Neural progenitor cell (in vitro differentiated cells): ENCODE results near the gene CHPF. TPM values are rescaled to one million over a fixed set of nuclear protein-coding genes. Genes with fewer than 3 reads are reported as not detected.

Experiments used
- DNase-seq: peaks from one replicate; pipeline ENCODE4 v3.0.0-alpha.2; 2016; ENCODE audit warnings: low spot score
- H2AFZ ChIP-seq: fragments of 200-600 bp; sonication (generic); replicated peaks from 2 replicates; pipeline ENCODE4 v1.6.1; 2016; ENCODE audit warnings: antibody characterized with exemption
- H3F3A ChIP-seq: fragments of 200-600 bp; sonication (generic); 2 replicates; pipeline ENCODE4 v1.6.1; 2016; ENCODE audit warnings: antibody characterized with exemption, low read depth
- H3K27ac ChIP-seq: fragments of 200-600 bp; sonication (generic); 2 replicates; pipeline ENCODE4 v1.5.1; 2016; ENCODE audit warnings: mild to moderate bottlenecking
- H3K27me3 ChIP-seq: fragments of 200-600 bp; sonication (generic); 2 replicates; pipeline ENCODE4 v1.6.1; 2016; ENCODE audit warnings: mild to moderate bottlenecking, moderate library complexity
- H3K36me3 ChIP-seq: fragments of 200-600 bp; sonication (generic); 2 replicates; pipeline ENCODE4 v1.5.1; 2016
- H3K4me1 ChIP-seq: fragments of 200-600 bp; sonication (generic); 2 replicates; pipeline ENCODE4 v1.6.1; 2016; ENCODE audit warnings: mixed run types
- H3K4me2 ChIP-seq: fragments of 200-600 bp; sonication (generic); 2 replicates; pipeline ENCODE4 v1.6.1; 2016
- H3K4me3 ChIP-seq: fragments of 200-600 bp; sonication (generic); 2 replicates; pipeline ENCODE4 v1.5.1; 2016
- H3K79me2 ChIP-seq: fragments of 200-600 bp; sonication (generic); 2 replicates; pipeline ENCODE4 v1.6.1; 2016; ENCODE audit warnings: low read depth
- H3K9ac ChIP-seq: fragments of 200-600 bp; sonication (generic); 2 replicates; pipeline ENCODE4 v1.6.1; 2016
- H3K9me3 ChIP-seq: fragments of 200-600 bp; sonication (generic); 2 replicates; pipeline ENCODE4 v1.5.1; 2016; ENCODE audit warnings: low read depth
- H4K20me1 ChIP-seq: fragments of 200-600 bp; sonication (generic); 2 replicates; pipeline ENCODE4 v1.6.1; 2016; ENCODE audit warnings: low read depth
- H3K27ac Mint-ChIP-seq: 3 replicates; pipeline ENCODE4 v1.8.0; 2021; ENCODE audit warnings: mixed read lengths
- H3K27me3 Mint-ChIP-seq: 2 replicates; pipeline ENCODE4 v1.8.0; 2022; ENCODE audit warnings: low read depth, mild to moderate bottlenecking, inconsistent platforms, moderate library complexity, mixed read lengths; ENCODE audit not compliant: insufficient read depth
- H3K36me3 Mint-ChIP-seq: 3 replicates; pipeline ENCODE4 v1.8.0; 2021; ENCODE audit warnings: mixed read lengths
- H3K4me1 Mint-ChIP-seq: 3 replicates; pipeline ENCODE4 v1.8.0; 2021; ENCODE audit warnings: mixed read lengths
- H3K4me3 Mint-ChIP-seq: 3 replicates; pipeline ENCODE4 v1.8.0; 2021; ENCODE audit warnings: mild to moderate bottlenecking, moderate library complexity, mixed read lengths
- H3K9me3 Mint-ChIP-seq: 3 replicates; pipeline ENCODE4 v1.8.0; 2020; ENCODE audit warnings: mixed read lengths
- EZH2 ChIP-seq: fragments of 200-600 bp; sonication (generic); IDR thresholded peaks from 2 replicates; pipeline ENCODE4 v1.6.1; 2017; ENCODE audit warnings: antibody characterized with exemption, mild to moderate bottlenecking, moderate library complexity
- EZH2phosphoT487 ChIP-seq: fragments of 200-600 bp; sonication (generic); IDR thresholded peaks from 2 replicates; pipeline ENCODE4 v1.6.1; 2017; ENCODE audit warnings: antibody characterized with exemption
- total RNA-seq: library from RNA; depleted of rRNA; stranded (reverse); fragments of >200 nt; gene quantifications from 2 replicates; pipeline ENCODE4 v1.2.3, GENCODE V29; 2015; ENCODE audit warnings: low replicate concordance
- TF ChIP-seq, protein P1 (sequence below): fragments of 200-600 bp; sonication (generic); IDR thresholded peaks from 2 replicates; pipeline ENCODE4 v1.5.1; 2017; ENCODE audit warnings: antibody characterized with exemption, mild to moderate bottlenecking

CHPF gene
- total RNA-seq, 1 donor from 2014 or later, result 6.7 TPM

DNA sequence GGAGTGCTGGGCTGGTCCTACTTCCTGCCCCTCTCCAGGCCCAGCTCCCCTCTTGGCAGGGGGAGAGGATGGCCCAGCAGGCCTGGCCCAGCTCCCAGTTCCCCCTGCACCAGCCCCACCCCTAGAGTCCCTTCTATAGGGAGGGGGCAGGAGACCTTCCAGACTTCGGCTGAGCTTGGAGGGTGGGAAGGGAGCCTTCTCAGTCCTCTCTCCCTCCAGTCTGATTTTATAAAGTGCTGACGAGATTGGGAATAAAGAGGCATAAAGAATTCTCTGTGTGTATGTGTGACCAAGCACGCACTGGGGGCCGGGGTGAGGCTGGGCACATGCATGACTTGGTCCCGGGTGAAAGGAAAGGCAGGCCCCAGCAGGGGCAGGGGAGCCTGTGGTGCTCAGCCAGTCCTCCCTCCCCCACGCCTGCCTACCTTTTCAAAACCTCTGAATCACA is 5.1 kb downstream of the CHPF start:
- no peaks in the 10 kb centered on the region for H3K79me2 ChIP-seq
- no peak overlapping the region for H3K9ac ChIP-seq
- H4K20me1 ChIP-seq, result peaks cover 11% of the 10 kb centered on the region
- H3K4me2 ChIP-seq, result peak overlapping the region; percentile 54
- H3K27me3 ChIP-seq, result peaks cover 13% of the 10 kb centered on the region
- peaks cover 25% of the 10 kb centered on the region for H3K4me1 ChIP-seq
- Mint-ChIP-seq H3K4me3 (peak overlapping the region; percentile 59), H3K27me3 (peaks cover 11% of the 10 kb centered on the region), H3K4me1 (peaks cover 36% of the 10 kb centered on the region), H3K27ac (peak overlapping the region; percentile 94), H3K36me3 (peaks cover 9% of the 10 kb centered on the region), H3K9me3 (no peaks in the 10 kb centered on the region)
- no peaks in the 10 kb centered on the region for H3K9me3 ChIP-seq
- H3K27ac ChIP-seq, result no peak overlapping the region
- no peak for DNase-seq
- TF ChIP-seq EZH2phosphoT487, result no peak
- H3K4me3 ChIP-seq, result no peak overlapping the region
- H2AFZ ChIP-seq, result no peak overlapping the region
- peaks cover 12% of the 10 kb centered on the region for H3F3A ChIP-seq
- H3K36me3 ChIP-seq, result no peaks in the 10 kb centered on the region

DNA sequence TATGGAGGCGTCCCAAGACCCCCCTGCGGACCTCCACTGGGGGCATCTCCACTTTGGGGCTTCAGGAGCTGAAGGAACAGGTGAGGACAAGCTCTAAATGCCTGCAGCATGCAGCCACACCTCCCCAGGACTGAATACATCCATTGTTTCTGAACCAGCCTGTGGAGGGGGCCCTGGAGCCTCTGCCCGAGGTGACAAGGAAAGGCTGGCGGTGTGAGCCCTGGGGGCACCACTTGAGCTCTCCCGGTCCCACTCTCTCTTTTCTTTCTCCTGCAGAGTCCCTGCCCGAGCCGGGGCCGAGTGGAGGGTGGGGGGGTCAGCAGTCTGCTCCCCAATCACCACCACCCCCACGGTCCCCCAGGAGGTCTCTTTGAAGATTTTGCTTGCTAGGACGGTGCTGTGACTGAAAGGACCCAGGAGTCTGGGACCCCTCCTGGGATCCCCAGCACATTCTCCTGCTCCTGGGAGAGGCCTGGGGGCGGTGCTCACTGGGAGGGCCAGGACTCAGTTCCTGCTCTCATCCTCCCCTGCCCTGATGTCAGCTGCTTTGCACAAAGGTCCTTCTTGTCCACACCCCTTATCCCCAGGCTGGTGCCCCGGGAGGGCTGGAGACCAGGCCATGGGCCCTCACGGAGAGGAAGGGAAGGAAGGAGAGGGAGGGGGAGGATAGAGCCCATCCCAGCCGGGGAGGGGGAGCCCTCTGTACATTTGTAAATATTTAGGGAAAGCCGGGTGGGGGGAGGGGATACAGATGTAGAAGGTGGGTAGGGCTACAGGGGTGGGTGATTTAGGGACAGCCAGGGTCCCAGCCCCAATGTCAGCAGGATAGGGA is 5.7 kb downstream of the CHPF start:
- Mint-ChIP-seq H3K4me1 (peaks cover 36% of the 10 kb centered on the region), H3K9me3 (no peaks in the 10 kb centered on the region), H3K36me3 (peaks cover 9% of the 10 kb centered on the region), H3K27me3 (peaks cover 11% of the 10 kb centered on the region), H3K4me3 (no peak overlapping the region), H3K27ac (no peak overlapping the region)
- Histone ChIP-seq H3K36me3 (no peaks in the 10 kb centered on the region), H3K4me2 (peak overlapping the region; percentile 54), H3K79me2 (no peaks in the 10 kb centered on the region), H3K9me3 (no peaks in the 10 kb centered on the region), H3K27ac (no peak overlapping the region), H3K4me1 (peaks cover 25% of the 10 kb centered on the region), H2AFZ (no peak overlapping the region), H4K20me1 (peaks cover 11% of the 10 kb centered on the region), H3F3A (peaks cover 5% of the 10 kb centered on the region), H3K4me3 (no peak overlapping the region), H3K27me3 (peaks cover 11% of the 10 kb centered on the region), H3K9ac (no peak overlapping the region)
- TF ChIP-seq EZH2, result no peak
- TF ChIP-seq, protein P1, sequence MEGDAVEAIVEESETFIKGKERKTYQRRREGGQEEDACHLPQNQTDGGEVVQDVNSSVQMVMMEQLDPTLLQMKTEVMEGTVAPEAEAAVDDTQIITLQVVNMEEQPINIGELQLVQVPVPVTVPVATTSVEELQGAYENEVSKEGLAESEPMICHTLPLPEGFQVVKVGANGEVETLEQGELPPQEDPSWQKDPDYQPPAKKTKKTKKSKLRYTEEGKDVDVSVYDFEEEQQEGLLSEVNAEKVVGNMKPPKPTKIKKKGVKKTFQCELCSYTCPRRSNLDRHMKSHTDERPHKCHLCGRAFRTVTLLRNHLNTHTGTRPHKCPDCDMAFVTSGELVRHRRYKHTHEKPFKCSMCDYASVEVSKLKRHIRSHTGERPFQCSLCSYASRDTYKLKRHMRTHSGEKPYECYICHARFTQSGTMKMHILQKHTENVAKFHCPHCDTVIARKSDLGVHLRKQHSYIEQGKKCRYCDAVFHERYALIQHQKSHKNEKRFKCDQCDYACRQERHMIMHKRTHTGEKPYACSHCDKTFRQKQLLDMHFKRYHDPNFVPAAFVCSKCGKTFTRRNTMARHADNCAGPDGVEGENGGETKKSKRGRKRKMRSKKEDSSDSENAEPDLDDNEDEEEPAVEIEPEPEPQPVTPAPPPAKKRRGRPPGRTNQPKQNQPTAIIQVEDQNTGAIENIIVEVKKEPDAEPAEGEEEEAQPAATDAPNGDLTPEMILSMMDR, result peak; percentile 12
- no peak for DNase-seq

DNA sequence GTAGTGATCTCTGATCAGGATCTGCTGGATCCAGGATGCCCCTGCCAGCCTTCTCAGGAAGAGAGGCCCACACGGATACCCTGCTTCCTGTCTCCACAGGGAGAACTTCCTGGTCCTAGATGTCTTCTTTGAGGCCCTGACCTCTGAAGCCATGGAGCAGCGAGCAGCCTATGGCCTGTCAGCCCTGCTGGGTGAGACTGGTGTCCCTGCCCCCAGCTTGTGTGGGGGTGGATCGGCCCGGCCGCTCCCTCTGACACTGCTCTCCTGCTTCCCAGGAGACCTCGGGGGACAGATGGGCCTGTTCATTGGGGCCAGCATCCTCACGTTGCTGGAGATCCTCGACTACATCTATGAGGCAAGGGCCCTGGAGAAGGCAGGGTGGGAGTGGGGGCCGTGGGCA is 6.6 kb downstream of the CHPF start:
- no peak overlapping the region for H3K4me2 ChIP-seq
- H3F3A ChIP-seq, result no peaks in the 10 kb centered on the region
- TF ChIP-seq EZH2phosphoT487, result no peak
- no peak for TF ChIP-seq EZH2
- TF ChIP-seq, protein P1, result no peak
- no peak for DNase-seq
- Mint-ChIP-seq H3K27ac (peak overlapping the region; percentile 63), H3K36me3 (peaks cover 9% of the 10 kb centered on the region), H3K4me1 (peaks cover 29% of the 10 kb centered on the region), H3K27me3 (peaks cover 4% of the 10 kb centered on the region), H3K9me3 (no peaks in the 10 kb centered on the region), H3K4me3 (no peak overlapping the region)
- no peak overlapping the region for H3K27ac ChIP-seq
- no peak overlapping the region for H3K9ac ChIP-seq
- H3K4me1 ChIP-seq, result peaks cover 18% of the 10 kb centered on the region
- H3K9me3 ChIP-seq, result no peaks in the 10 kb centered on the region
- no peak overlapping the region for H2AFZ ChIP-seq
- peaks cover 4% of the 10 kb centered on the region for H4K20me1 ChIP-seq
- no peaks in the 10 kb centered on the region for H3K36me3 ChIP-seq
- peaks cover 2% of the 10 kb centered on the region for H3K27me3 ChIP-seq
- H3K79me2 ChIP-seq, result no peaks in the 10 kb centered on the region
- H3K4me3 ChIP-seq, result no peak overlapping the region

DNA sequence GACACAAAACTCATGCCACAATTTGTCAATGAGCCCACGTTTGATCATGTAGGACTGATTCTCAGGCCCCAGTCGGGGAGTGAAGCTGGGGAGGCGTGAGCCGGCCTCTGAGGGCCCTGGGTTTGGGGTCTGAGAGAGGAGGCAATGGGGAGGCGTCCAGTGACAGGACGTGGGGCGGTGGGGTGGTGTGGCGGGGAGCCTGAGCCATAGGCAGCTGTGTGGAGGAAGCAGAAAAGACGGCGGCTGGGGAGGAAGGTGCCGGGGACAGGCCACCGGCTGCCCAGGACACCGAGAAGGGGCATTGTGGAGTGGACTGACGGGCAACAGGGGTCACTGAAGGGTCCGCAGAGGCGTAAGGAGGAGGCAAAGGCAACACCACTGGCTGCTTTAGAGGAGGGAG is 7.2 kb downstream of the CHPF start:
- peaks cover 17% of the 10 kb centered on the region for H3K4me1 ChIP-seq
- Mint-ChIP-seq H3K9me3 (no peaks in the 10 kb centered on the region), H3K36me3 (peaks cover 9% of the 10 kb centered on the region), H3K27ac (no peak overlapping the region), H3K4me1 (peaks cover 29% of the 10 kb centered on the region), H3K4me3 (no peak overlapping the region), H3K27me3 (peaks cover 6% of the 10 kb centered on the region)
- H3F3A ChIP-seq, result no peaks in the 10 kb centered on the region
- DNase-seq, result no peak
- no peak overlapping the region for H3K27ac ChIP-seq
- no peaks in the 10 kb centered on the region for H3K9me3 ChIP-seq
- H3K27me3 ChIP-seq, result no peaks in the 10 kb centered on the region
- H3K4me2 ChIP-seq, result no peak overlapping the region
- H4K20me1 ChIP-seq, result peaks cover 4% of the 10 kb centered on the region
- no peak overlapping the region for H3K9ac ChIP-seq
- H3K36me3 ChIP-seq, result no peaks in the 10 kb centered on the region
- no peaks in the 10 kb centered on the region for H3K79me2 ChIP-seq
- H3K4me3 ChIP-seq, result no peak overlapping the region
- TF ChIP-seq EZH2 (no peak), EZH2phosphoT487 (no peak)
- TF ChIP-seq, protein P1, result no peak
- H2AFZ ChIP-seq, result no peak overlapping the region
